Esophagus squamous epithelium (tissue), 4 donors: ENCODE measurements around the gene SEMA4D.

Source experiments
- CTCF ChIP-seq, 6 experiments: fragments of 450-650 bp in 4 of 6; fragments of 200-600 bp in 2 of 6; sonication (generic) in 2 of 6; IDR thresholded peaks; one replicate each; pipeline ENCODE4 v1.5.1; 2016 to 2019; ENCODE audit warnings: antibody characterized with exemption in 6 of 6, mild to moderate bottlenecking in 4 of 6, moderate library complexity in 4 of 6
- POLR2A ChIP-seq, 4 donors: fragments of 450-650 bp; IDR thresholded peaks; one replicate each; pipeline ENCODE4 v1.6.1; 2017; ENCODE audit warnings: antibody characterized with exemption in 4 of 4, mild to moderate bottlenecking in 4 of 4, moderate library complexity in 3 of 4

- TF ChIP-seq CTCF (IDR thresholded peaks at IDR 0.05) (no peak), POLR2A (IDR thresholded peaks at IDR 0.05) (no peak)
Observed at GRCh38 chr9:89445801-89446251, 52.1 kb downstream of the SEMA4D start.
